Neutrophil (primary cell): ENCODE results near the gene ANKLE2.
"Not testable (repeated sequence)": the region's sequence is repeated elsewhere in the genome, so short reads cannot be mapped to it uniquely, and the experiment has no call there.

Experiments used
- H3K27ac ChIP-seq: fragments of 200-600 bp; sonication (generic); 2 replicates; pipeline ENCODE4 v1.5.1; 2016; ENCODE audit warnings: mild to moderate bottlenecking, moderate library complexity
- H3K27me3 ChIP-seq: fragments of 200-600 bp; sonication (generic); 2 replicates; pipeline ENCODE4 v1.6.0; 2016; ENCODE audit warnings: mild to moderate bottlenecking
- H3K36me3 ChIP-seq: fragments of 200-600 bp; sonication (generic); 2 replicates; pipeline ENCODE4 v1.5.1; 2017
- H3K4me1 ChIP-seq, 2 experiments: fragments of 200-600 bp in 1 of 2; sonication (generic) in 1 of 2; 1 replicate in 1 of 2; 2 replicates in 1 of 2; pipeline versions ENCODE4 v1.5.1 to v1.6.1; 2013 to 2016; ENCODE audit warnings: low read depth in 1 of 2, low read length in 1 of 2, mild to moderate bottlenecking in 1 of 2, moderate library complexity in 1 of 2; ENCODE audit not compliant: control insufficient read depth in 1 of 2, insufficient read depth in 1 of 2
- H3K4me3 ChIP-seq, 2 experiments: fragments of 200-600 bp in 1 of 2; sonication (generic) in 1 of 2; 1 replicate in 1 of 2; 2 replicates in 1 of 2; pipeline ENCODE4 v1.5.1; 2013 to 2016; ENCODE audit warnings: low read depth in 1 of 2, low read length in 1 of 2, mild to moderate bottlenecking in 1 of 2, moderate library complexity in 1 of 2
- H3K9me3 ChIP-seq: fragments of 200-600 bp; sonication (generic); 2 replicates; pipeline ENCODE4 v1.5.1; 2016
- CTCF ChIP-seq: fragments of 200-600 bp; sonication (generic); IDR thresholded peaks from 2 replicates; pipeline ENCODE4 v1.5.1; 2016; ENCODE audit warnings: antibody characterized with exemption

Gene ANKLE2

GRCh38 chr12:132764231-132764630 lies 2.6 kb upstream of the ANKLE2 start:
- no peak overlapping the region for H3K27ac ChIP-seq
- H3K4me1 ChIP-seq = peaks cover 66 to 76% of the 10 kb centered on the region in 2 experiments
- H3K36me3 ChIP-seq = no peaks in the 10 kb centered on the region
- no peaks in the 10 kb centered on the region for H3K9me3 ChIP-seq
- no peak for TF ChIP-seq CTCF
- no peaks in the 10 kb centered on the region for H3K27me3 ChIP-seq
- no peak overlapping the region for H3K4me3 ChIP-seq

- Histone ChIP-seq H3K4me1 (peaks cover 46 to 55% of the 10 kb centered on the region in 2 experiments), H3K9me3 (no peaks in the 10 kb centered on the region), H3K27me3 (no peaks in the 10 kb centered on the region), H3K4me3 (peak overlapping the region; percentile 66 to 82), H3K27ac (peak overlapping the region; percentile 97), H3K36me3 (peaks cover 11% of the 10 kb centered on the region)
- peak; percentile 64 for TF ChIP-seq CTCF
Measured at GRCh38 chr12:132761921-132762583, 420 bp upstream of the ANKLE2 start.

- Histone ChIP-seq H3K27me3 (no peaks in the 10 kb centered on the region), H3K9me3 (no peaks in the 10 kb centered on the region), H3K36me3 (peaks cover 24% of the 10 kb centered on the region), H3K4me3 (no peak overlapping the region), H3K27ac (no peak overlapping the region), H3K4me1 (peaks cover 26 to 33% of the 10 kb centered on the region in 2 experiments)
- no peak for TF ChIP-seq CTCF
Measured at GRCh38 chr12:132759359-132759758, 2.3 kb downstream of the ANKLE2 start.

- not testable (repeated sequence) for H3K27ac ChIP-seq, H3K4me3 ChIP-seq, H3K9me3 ChIP-seq, H3K27me3 ChIP-seq
- peaks cover 26 to 29% of the 10 kb centered on the region in 2 experiments for H3K4me1 ChIP-seq
- H3K36me3 ChIP-seq = peaks cover 29% of the 10 kb centered on the region
Measured at GRCh38 chr12:132758825-132759224, 2.8 kb downstream of the ANKLE2 start.

- no peaks in the 10 kb centered on the region for H3K27me3 ChIP-seq
- no peak for TF ChIP-seq CTCF
- H3K4me3 ChIP-seq = no peak overlapping the region
- H3K9me3 ChIP-seq = no peaks in the 10 kb centered on the region
- peaks cover 71% of the 10 kb centered on the region for H3K36me3 ChIP-seq
- H3K27ac ChIP-seq = peak overlapping the region; percentile 10
- H3K4me1 ChIP-seq = no peaks in the 10 kb centered on the region
Measured at GRCh38 chr12:132754160-132754932, 7.3 kb downstream of the ANKLE2 start.

- not testable (repeated sequence) for H3K27me3 ChIP-seq, H3K9me3 ChIP-seq
- H3K36me3 ChIP-seq = peaks cover 73% of the 10 kb centered on the region
Measured at GRCh38 chr12:132753670-132754069, 8.0 kb downstream of the ANKLE2 start.

More at GRCh38 chr12:132753670-132754069, 8.0 kb downstream of the ANKLE2 start:
- H3K4me1 ChIP-seq, H3K27ac ChIP-seq, H3K4me3 ChIP-seq: not testable (repeated sequence)
